HCT116 (cell line): ENCODE data around the gene B3GNT5. TPM values are rescaled to one million over a fixed set of nuclear protein-coding genes. Genes with fewer than 3 reads are reported as not detected.

Experiments used
- ATAC-seq: fragments of 200-7000 bp; cut with Tn5 transposase; 2 replicates; pipeline ENCODE4 v1.9.1; 2020; ENCODE audit warnings: mild to moderate bottlenecking, moderate library complexity
- BruUV-seq: library from RNA; stranded (reverse); fragments of 400-500 nt; replicated peaks from 2 replicates; lab custom pipeline; 2021; lab: Mats Ljungman, UMichigan
- CTCF ChIA-PET: fragments of 300-600 bp; sonication (Branson Sonifier 250); formaldehyde crosslinking; loops from one replicate; lab custom pipeline; 2021; ENCODE audit warnings: antibody characterized with exemption; lab: Charles Lee
- POLR2A ChIA-PET: fragments of 300-600, 350-600 bp; sonication (Branson Sonifier 250); formaldehyde crosslinking; loops from one replicate; lab custom pipeline; 2021; ENCODE audit warnings: antibody characterized with exemption; lab: Charles Lee
- RAD21 ChIA-PET, 2 experiments: fragments of 300-600 bp; sonication (Branson Sonifier 250); formaldehyde crosslinking; loops; one replicate each; lab custom pipeline; 2023; ENCODE audit warnings: low total read pairs in 2 of 2; ENCODE audit not compliant: uncharacterized antibody in 2 of 2, unreplicated experiment in 2 of 2, low non-redundant PET in 1 of 2; lab: Charles Lee
- DNase-seq: peaks from one replicate; pipeline ENCODE4 v3.0.0-alpha.2; 2010; ENCODE audit warnings: low read depth, low spot score
- H2AFZ ChIP-seq: fragments of 200-600 bp; shearing (Covaris generic), sonication (generic); 2 replicates; pipeline ENCODE4 v1.6.1; 2017; ENCODE audit warnings: low read depth, mixed run types, mixed read lengths, antibody characterized with exemption, low read length; ENCODE audit not compliant: poor library complexity, severe bottlenecking
- H3K27ac ChIP-seq: 2 replicates; pipeline ENCODE4 v1.5.1; 2012; ENCODE audit warnings: low read depth, low read length
- H3K27me3 ChIP-seq: fragments of 200-600 bp; sonication (generic); 2 replicates; pipeline ENCODE4 v1.6.1; 2016; ENCODE audit warnings: mixed run types, low read length, mixed read lengths; ENCODE audit not compliant: insufficient read depth
- H3K36me3 ChIP-seq, 2 experiments: fragments of 200-500 bp in 1 of 2; fragments of 200-600 bp in 1 of 2; sonication (Bioruptor generic) in 1 of 2; sonication (generic) in 1 of 2; 2 replicates each; pipeline versions ENCODE4 v1.5.1 to v1.6.1; 2014 to 2016; ENCODE audit warnings: low read length in 2 of 2, inconsistent platforms in 1 of 2, mixed read lengths in 1 of 2, mixed run types in 1 of 2; ENCODE audit not compliant: insufficient read depth in 2 of 2, control insufficient read depth in 1 of 2
- H3K4me1 ChIP-seq, 2 experiments: fragments of 200-600 bp in 1 of 2; sonication (generic) in 1 of 2; 2 replicates each; pipeline versions ENCODE4 v1.5.1 to v1.6.1; 2012 to 2017; ENCODE audit warnings: low read length in 2 of 2, inconsistent platforms in 1 of 2, mild to moderate bottlenecking in 1 of 2, mixed read lengths in 1 of 2, mixed run types in 1 of 2, moderate library complexity in 1 of 2; ENCODE audit not compliant: insufficient read depth in 2 of 2, control insufficient read depth in 1 of 2
- H3K4me2 ChIP-seq: fragments of 200-600 bp; sonication (generic); 2 replicates; pipeline ENCODE4 v1.6.1; 2017; ENCODE audit warnings: mixed run types, low read length, mixed read lengths
- H3K4me3 ChIP-seq, 2 experiments: fragments of 200-600 bp in 1 of 2; sonication (generic) in 1 of 2; replicated peaks in 1 of 2; 2 replicates each; pipeline ENCODE4 v1.5.1; 2011 to 2016; ENCODE audit warnings: low read length in 2 of 2, control low read depth in 1 of 2, low read depth in 1 of 2, mild to moderate bottlenecking in 1 of 2, mixed read lengths in 1 of 2, mixed run types in 1 of 2
- H3K79me2 ChIP-seq: fragments of 200-600 bp; sonication (generic); 2 replicates; pipeline ENCODE4 v1.6.1; 2017; ENCODE audit warnings: mild to moderate bottlenecking, mixed run types, low read length, moderate library complexity, mixed read lengths; ENCODE audit not compliant: insufficient read depth
- H3K9ac ChIP-seq: fragments of 200-600 bp; sonication (generic); 2 replicates; pipeline ENCODE4 v1.6.1; 2016; ENCODE audit warnings: low read length, mixed read lengths
- H3K9me2 ChIP-seq: fragments of 200-600 bp; sonication (generic), shearing (Covaris generic); 2 replicates; pipeline ENCODE4 v1.6.1; 2017; ENCODE audit warnings: mixed run types, mild to moderate bottlenecking, moderate library complexity; ENCODE audit not compliant: insufficient read depth
- H3K9me3 ChIP-seq, 2 experiments: fragments of 200-500 bp in 1 of 2; fragments of 200-600 bp in 1 of 2; sonication (Bioruptor generic) in 1 of 2; sonication (generic) in 1 of 2; 2 replicates each; pipeline ENCODE4 v1.6.1; 2014 to 2017; ENCODE audit warnings: low read length in 2 of 2, mixed read lengths in 2 of 2, inconsistent platforms in 1 of 2, low read depth in 1 of 2, mild to moderate bottlenecking in 1 of 2, mixed run types in 1 of 2, moderate library complexity in 1 of 2; ENCODE audit not compliant: control insufficient read depth in 1 of 2, insufficient read depth in 1 of 2
- H4K20me1 ChIP-seq: fragments of 200-600 bp; sonication (generic), shearing (Covaris generic); 2 replicates; pipeline ENCODE4 v1.6.1; 2017; ENCODE audit warnings: mixed run types, mild to moderate bottlenecking, moderate library complexity; ENCODE audit not compliant: insufficient read depth
- EGR1 ChIP-seq: IDR thresholded peaks from 2 replicates; pipeline ENCODE4 v1.6.1; 2012; ENCODE audit warnings: low read depth
- ELF1 ChIP-seq: IDR thresholded peaks from 2 replicates; pipeline ENCODE4 v1.6.1; 2012; ENCODE audit warnings: low read depth, borderline replicate concordance
- EZH2phosphoT487 ChIP-seq: fragments of 200-600 bp; IDR thresholded peaks from 2 replicates; pipeline ENCODE4 v1.6.1; 2018; ENCODE audit warnings: antibody characterized with exemption, borderline replicate concordance
- FOSL1 ChIP-seq: IDR thresholded peaks from 2 replicates; pipeline ENCODE4 v1.6.1; 2012; ENCODE audit warnings: low read depth
- JUND ChIP-seq: IDR thresholded peaks from 2 replicates; pipeline ENCODE4 v1.6.1; 2012
- POLR2A ChIP-seq: IDR thresholded peaks from 2 replicates; pipeline ENCODE4 v1.7.0; 2011; ENCODE audit warnings: borderline replicate concordance; ENCODE audit not compliant: insufficient read depth, insufficient read length; ENCODE audit errors: extremely low read depth
- POLR2AphosphoS5 ChIP-seq: IDR thresholded peaks from 2 replicates; pipeline ENCODE4 v1.6.1; 2011; ENCODE audit warnings: mild to moderate bottlenecking, low read depth, low read length, moderate library complexity
- SP1 ChIP-seq: IDR thresholded peaks from 2 replicates; pipeline ENCODE4 v1.6.1; 2012; ENCODE audit warnings: low read depth
- intact Hi-C: fragments of 100-400 bp; cut with micrococcal nuclease; formaldehyde crosslinking; loops from 2 replicates; pipeline ENCODE4 v1.10.0; 2022
- total RNA-seq: library from RNA; stranded (reverse); gene quantifications from one replicate; pipeline ENCODE4 v1.2.1, GENCODE V29; 2021; ENCODE audit not compliant: unreplicated experiment
- TF ChIP-seq, protein P1 (sequence below), 3 experiments: fragments of 200-600 bp in 1 of 3; sonication (generic) in 1 of 3; IDR thresholded peaks in 2 of 3; conservative IDR thresholded peaks in 1 of 3; 2 replicates each; pipeline ENCODE4 v1.5.1; 2012 to 2017; ENCODE audit warnings: low read depth in 2 of 3, low read length in 2 of 3, antibody characterized with exemption in 1 of 3, borderline replicate concordance in 1 of 3, control low read depth in 1 of 3, mild to moderate bottlenecking in 1 of 3, mixed read lengths in 1 of 3, mixed run types in 1 of 3, moderate library complexity in 1 of 3; ENCODE audit not compliant: insufficient read depth in 1 of 3
- TF ChIP-seq, protein P2 (sequence below): IDR thresholded peaks from 2 replicates; pipeline ENCODE4 v1.6.1; 2012

Gene B3GNT5
- total RNA-seq, 1 experiment from 2014 or later, result 25.3 TPM

- Histone ChIP-seq H3K9me3 (no peaks in the 10 kb centered on the region), H3K79me2 (no peaks in the 10 kb centered on the region), H4K20me1 (no peaks in the 10 kb centered on the region), H3K9me2 (no peaks in the 10 kb centered on the region), H3K27ac (no peak overlapping the region), H3K4me2 (0 out of 2 replicates have a peak overlapping the region, but pooled peaks have one; percentile 72), H3K4me1 (peaks cover 12 to 32% of the 10 kb centered on the region in 2 experiments), H3K4me3 (no peak overlapping the region), H3K36me3 (no peaks in the 10 kb centered on the region), H2AFZ (no peak overlapping the region), H3K9ac (no peak overlapping the region), H3K27me3 (no peaks in the 10 kb centered on the region)
- DNase-seq, result no peak
- TF ChIP-seq, protein P1, sequence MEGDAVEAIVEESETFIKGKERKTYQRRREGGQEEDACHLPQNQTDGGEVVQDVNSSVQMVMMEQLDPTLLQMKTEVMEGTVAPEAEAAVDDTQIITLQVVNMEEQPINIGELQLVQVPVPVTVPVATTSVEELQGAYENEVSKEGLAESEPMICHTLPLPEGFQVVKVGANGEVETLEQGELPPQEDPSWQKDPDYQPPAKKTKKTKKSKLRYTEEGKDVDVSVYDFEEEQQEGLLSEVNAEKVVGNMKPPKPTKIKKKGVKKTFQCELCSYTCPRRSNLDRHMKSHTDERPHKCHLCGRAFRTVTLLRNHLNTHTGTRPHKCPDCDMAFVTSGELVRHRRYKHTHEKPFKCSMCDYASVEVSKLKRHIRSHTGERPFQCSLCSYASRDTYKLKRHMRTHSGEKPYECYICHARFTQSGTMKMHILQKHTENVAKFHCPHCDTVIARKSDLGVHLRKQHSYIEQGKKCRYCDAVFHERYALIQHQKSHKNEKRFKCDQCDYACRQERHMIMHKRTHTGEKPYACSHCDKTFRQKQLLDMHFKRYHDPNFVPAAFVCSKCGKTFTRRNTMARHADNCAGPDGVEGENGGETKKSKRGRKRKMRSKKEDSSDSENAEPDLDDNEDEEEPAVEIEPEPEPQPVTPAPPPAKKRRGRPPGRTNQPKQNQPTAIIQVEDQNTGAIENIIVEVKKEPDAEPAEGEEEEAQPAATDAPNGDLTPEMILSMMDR (IDR thresholded peaks at IDR 0.05 in 2 of 3, conservative IDR thresholded peaks at IDR 0.05 in 1 of 3; ENCODE audit: borderline replicate concordance in 1 of 3, insufficient read depth in 1 of 3, low read depth in 2 of 3, low read length in 2 of 3), result no peak
- TF ChIP-seq, protein P2, sequence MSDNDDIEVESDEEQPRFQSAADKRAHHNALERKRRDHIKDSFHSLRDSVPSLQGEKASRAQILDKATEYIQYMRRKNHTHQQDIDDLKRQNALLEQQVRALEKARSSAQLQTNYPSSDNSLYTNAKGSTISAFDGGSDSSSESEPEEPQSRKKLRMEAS, result no peak
- TF ChIP-seq POLR2A (no peak), FOSL1 (no peak), JUND (no peak), ELF1 (no peak), EZH2phosphoT487 (no peak), EGR1 (no peak), SP1 (no peak), POLR2AphosphoS5 (no peak)
- POLR2A ChIA-PET, result no interaction called here
- intact Hi-C loops, result no loop called here
- no peak for ATAC-seq
- RAD21 ChIA-PET, result no interaction called here
- BruUV-seq, result no TSS peak
- CTCF ChIA-PET, result no interaction called here
These were observed 30.8 kb downstream of the B3GNT5 start for GRCh38 chr3:183283886-183284285.
